GM21528 (cell line): ENCODE results near the gene ZNF773.
"Not testable (repeated sequence)": the region's sequence is repeated elsewhere in the genome, so short reads cannot be mapped to it uniquely, and the experiment has no call there.

Experiments used
- ATAC-seq: cut with Tn5 transposase; IDR thresholded peaks from one replicate; pipeline ENCODE4 v1.9.1; 2021; ENCODE audit warnings: mild to moderate bottlenecking, moderate library complexity; ENCODE audit not compliant: unreplicated experiment, low FRiP score

The ZNF773 gene

GRCh38 chr19:57499680-57500395 lies at the start of gene ZNF773:
Gene ZNF773 (plus strand): TSS chr19:57499938. CDS start chr19:57500081, 143 bp downstream.
- peak; percentile 94 for ATAC-seq

- ATAC-seq, result no peak
Measured at GRCh38 chr19:57452307-57452706, 47.4 kb upstream of the ZNF773 start.

- no peak for ATAC-seq
Measured at GRCh38 chr19:57465680-57466381, 33.9 kb upstream of the ZNF773 start.

GRCh38 chr19:57466489-57466888 lies 33.2 kb upstream of the ZNF773 start:
- ATAC-seq, result no peak

- ATAC-seq, result no peak
Measured at GRCh38 chr19:57473646-57474045, 26.1 kb upstream of the ZNF773 start.

GRCh38 chr19:57477191-57478008 lies 22.3 kb upstream of the ZNF773 start, which contains the start of gene ZNF772:
Gene ZNF772 (minus strand): TSS chr19:57477566. CDS start chr19:57477309, 257 bp downstream.
- ATAC-seq, result peak; percentile 96

GRCh38 chr19:57487477-57488298 lies 12.1 kb upstream of the ZNF773 start, which contains the start of gene ZNF419:
Gene ZNF419 (plus strand): TSS chr19:57487750. CDS start chr19:57487951, 201 bp downstream.
- peak; percentile 91 for ATAC-seq

- ATAC-seq, result not testable (repeated sequence)
Measured at GRCh38 chr19:57488299-57488644, 11.5 kb upstream of the ZNF773 start.

GRCh38 chr19:57499332-57499679 lies 432 bp upstream of the ZNF773 start:
- ATAC-seq, result not testable (repeated sequence)

GRCh38 chr19:57500400-57500799 lies 662 bp downstream of the ZNF773 start:
- peak; percentile 6 for ATAC-seq

GRCh38 chr19:57506163-57506562 lies 6.4 kb downstream of the ZNF773 start:
- ATAC-seq, result no peak

GRCh38 chr19:57511484-57511883 lies 11.7 kb downstream of the ZNF773 start:
- no peak for ATAC-seq

- no peak for ATAC-seq
Measured at GRCh38 chr19:57512845-57513244, 13.1 kb downstream of the ZNF773 start.

GRCh38 chr19:57515255-57515654 lies 15.5 kb downstream of the ZNF773 start:
- no peak for ATAC-seq

- not testable (repeated sequence) for ATAC-seq
Measured at GRCh38 chr19:57518021-57518420, 18.3 kb downstream of the ZNF773 start.

GRCh38 chr19:57527136-57527881 lies 27.6 kb downstream of the ZNF773 start, which contains the start of gene ZNF549:
Gene ZNF549 (plus strand): TSS chr19:57527356. CDS start chr19:57527574, 218 bp downstream.
- peak; percentile 93 for ATAC-seq

- ATAC-seq, result no peak
Measured at GRCh38 chr19:57537953-57538547, 38.3 kb downstream of the ZNF773 start.

- ATAC-seq, result no peak
Measured at GRCh38 chr19:57546513-57546912, 46.8 kb downstream of the ZNF773 start.

- no peak for ATAC-seq
Measured at GRCh38 chr19:57552432-57552831, 52.7 kb downstream of the ZNF773 start.
